Measurements from ENCODE around the gene PACS2.

Gene PACS2

DNA sequence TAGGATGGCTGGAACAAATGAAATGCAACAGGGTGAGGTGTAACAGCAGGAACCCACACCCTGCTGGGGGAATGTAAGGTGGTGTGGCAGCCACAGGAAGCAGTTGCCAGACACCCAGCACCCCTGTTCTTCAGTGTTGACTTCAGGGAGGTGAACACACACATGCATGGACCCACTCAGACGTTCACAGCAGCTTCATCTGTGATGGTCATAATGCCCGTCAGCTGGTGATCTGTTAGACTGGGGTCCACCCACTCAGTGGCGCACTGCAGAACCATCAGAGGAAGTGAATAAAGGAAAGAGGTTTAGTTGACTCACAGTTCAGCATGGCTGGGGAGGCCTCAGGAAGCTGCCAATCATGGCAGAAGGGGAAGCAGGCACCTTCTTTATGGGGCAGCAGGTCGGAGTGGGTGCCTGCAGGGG lies 61.1 kb downstream of the PACS2 start:
- DNase-seq, result no peak

DNA sequence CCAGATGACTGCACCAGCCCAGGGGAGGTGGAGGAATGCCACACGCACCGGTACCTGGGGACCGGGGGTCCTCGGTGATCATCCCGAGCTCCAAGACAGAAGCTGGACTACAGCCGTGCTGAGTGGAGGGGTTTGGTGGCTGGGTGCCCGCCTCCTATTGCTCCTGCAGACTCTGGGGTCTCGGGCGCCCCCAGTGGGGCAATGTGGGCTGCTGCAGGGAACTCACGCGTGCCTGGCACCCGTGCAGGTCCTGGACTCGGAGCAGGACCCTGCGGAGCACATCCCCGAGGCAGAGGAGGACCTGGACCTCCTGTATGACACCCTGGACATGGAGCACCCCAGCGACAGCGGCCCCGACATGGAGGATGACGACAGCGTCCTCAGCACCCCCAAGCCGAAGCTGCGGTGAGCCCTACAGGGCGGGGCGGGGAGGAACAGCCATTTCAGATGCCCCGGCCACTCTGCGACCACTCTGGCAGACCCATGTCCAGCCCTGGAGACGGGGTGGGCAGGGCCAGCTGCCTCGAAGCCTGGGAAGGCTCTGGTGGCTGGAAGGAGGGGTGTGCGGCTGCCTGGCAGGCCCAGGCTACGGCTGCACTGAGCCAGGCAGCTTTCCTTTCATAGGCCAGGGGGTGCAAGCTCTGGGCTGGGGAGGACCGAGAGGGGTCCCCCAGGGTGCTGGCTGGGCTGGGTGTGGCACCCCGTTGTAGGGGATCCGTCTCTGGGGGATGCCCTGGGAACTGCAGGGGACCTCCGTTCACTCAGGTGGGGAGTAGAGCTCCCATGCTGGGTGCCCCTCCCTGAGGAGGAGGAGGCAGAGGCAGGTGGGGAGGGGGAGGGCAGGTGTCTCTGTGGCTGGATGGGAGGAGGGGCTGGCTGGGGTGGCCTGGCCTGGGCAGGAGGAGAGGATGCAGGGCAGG lies 62.2 kb downstream of the PACS2 start:
- no peak for DNase-seq

DNA sequence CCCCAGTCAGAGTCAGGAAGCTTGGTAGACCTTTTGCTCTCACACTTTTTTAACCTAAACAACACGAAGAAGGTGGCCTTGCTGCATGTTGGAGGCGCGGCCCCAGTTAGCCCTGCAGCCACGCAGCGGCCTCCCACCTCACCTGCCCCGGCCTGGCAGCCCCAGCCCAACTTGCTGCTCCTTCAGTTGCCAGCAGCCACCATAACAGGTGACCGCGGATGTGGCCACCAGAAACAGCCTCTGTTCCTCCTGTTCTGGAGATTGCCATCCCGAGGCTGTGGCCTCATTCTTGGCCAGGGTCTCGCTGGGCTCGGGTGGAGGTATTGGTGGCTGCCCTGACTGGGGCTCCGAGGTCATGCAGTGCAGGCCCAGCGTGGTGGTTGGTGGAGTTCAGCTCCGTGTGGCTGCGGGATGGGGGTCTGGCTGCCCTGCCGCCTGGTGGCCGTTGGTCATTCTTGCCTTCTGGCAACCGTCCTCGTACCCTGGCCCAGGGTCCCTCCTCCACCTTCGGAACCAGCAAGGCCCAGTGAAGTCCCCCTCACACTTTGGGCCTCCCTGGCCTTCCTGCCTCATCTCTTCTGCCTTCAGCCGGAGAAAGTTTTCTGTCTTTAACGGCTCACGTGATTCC lies 63.1 kb downstream of the PACS2 start:
- no peak for DNase-seq

DNA sequence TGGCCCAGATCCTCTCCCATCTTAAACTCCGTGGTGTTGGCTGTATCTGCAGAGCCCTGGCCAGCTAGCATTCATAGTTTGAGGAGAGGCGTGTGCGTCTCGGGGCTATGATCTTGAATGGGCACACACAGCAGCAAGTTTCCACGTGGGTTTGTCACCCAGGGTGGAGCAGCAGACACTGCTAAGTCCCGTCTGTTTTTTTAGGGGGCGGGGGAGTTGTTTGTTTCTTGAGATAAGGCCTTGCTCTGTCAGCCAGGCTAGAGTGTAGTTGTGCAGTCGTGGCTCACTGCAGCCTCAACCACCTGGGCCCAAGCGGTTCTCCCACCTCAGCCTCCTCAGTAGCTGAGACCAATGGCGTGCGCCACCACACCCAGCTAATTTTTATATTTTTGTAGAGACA lies 63.7 kb downstream of the PACS2 start:
- no peak for DNase-seq

DNA sequence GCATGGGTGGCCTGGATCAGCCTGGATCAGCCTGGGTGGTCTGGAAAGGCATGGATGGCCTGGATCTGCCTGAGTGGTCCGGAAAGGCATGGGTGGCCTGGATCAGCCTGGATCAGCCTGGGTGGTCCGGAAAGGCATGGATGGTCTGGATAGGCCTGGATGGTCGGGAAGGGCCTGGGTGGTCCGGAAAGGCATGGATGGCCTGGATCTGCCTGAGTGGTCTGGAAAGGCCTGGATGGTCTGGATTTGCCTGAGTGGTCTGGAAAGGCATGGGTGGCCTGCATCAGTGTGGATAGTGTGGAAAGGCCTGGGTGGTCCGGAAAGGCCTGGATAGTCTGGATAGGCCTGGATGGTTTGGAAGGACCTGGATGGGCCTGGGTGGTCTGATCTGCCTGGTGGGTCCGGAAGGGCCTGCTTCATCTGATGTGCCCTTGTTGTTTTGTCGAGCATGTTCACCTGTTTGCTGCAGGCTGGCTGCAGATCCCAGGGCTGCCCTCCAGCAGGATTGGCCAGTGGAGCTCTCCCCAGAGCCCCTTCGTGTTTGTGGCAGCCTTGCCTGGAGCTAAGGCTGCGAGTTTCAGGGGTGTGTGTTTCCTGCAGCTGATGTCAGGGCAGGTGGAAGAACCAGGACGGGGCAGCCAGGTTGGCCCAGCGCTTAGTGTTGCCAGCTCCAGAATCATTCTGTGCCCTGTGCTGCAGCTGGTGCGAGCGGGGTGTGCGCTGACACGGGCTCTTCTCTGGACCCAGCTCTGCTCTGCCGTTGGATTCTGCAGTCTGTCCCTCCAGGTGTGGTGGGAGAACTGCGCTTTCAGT lies 64.5 kb downstream of the PACS2 start:
- DNase-seq, result no peak

DNA sequence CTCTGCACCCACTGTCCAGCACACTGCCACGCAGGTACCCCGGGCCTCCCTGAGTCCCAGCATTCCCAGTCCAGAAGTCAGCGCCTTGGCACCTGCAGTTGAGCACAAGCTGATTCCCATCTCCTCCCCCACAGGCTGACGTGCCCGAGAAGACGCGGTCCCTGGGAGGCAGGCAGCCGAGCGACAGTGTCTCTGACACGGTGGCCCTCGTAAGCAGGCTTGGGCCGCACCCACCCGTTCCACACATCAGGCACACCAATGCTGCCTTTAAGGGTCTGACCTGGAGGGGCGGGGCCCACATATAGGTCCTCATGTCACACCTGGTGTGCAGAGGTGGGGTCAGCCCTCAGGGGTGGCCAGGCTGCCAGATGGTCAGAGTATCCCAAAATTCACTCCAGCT lies 65.4 kb downstream of the PACS2 start:
- DNase-seq, result no peak

DNA sequence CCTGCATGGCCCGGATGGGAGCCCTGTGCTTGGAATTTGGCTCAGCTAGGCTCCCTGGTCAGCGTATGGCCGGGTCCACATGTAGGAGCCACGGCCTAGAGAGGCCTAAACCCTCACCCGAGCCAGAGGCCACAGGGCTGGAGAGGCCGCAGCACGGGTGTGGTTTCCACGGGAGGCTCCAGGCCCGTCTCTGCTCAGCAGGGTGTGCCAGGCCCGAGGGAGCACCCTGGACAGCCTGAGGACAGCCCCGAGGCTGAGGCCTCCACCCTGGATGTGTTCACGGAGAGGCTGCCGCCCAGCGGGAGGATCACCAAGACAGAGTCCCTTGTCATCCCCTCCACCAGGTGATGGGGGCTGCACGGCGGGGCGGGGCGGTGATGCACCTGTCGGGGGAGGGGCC lies 66.2 kb downstream of the PACS2 start:
- no peak for DNase-seq

DNA sequence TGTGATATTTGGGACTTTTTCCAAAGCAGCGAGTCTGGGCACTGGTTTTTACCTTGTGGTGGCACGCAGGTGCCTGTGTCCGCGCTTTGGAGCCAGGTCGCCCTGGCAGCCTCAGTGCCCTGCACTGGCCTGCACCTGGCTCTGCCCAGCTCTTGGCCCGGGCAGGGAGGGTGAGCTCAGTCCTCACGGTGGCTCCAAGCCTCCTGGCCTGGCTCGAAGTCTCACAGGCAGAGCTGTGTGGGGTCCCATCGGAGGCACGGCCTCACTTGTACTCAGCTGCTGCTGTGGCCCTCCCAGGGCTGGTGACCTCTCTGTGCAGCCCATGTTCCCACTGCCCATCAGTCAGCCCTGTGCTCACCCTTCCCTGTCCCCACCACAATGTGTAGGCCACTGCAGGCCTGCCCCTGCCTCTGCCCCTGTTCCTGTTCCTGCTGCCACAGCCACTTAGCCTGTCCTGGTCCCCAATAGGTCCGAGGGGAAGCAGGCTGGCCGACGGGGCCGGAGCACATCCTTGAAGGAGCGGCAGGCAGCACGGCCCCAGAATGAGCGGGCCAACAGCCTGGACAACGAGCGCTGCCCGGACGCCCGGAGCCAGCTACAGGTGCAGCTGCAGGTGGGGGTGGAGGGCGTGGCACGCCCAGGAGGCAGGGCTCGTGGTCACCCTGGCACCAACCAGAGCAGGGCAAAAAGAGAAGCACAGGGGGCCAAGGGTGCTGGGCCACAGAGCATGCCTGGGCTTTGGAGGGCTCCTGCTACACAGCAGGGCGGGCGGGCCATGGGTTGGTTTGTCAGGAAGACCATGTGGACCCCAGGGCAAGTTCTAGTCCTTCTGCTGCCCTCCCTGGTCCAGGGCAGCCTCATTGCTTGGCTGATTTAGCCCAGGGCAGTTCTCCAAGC lies 67.1 kb downstream of the PACS2 start:
- no peak for DNase-seq

DNA sequence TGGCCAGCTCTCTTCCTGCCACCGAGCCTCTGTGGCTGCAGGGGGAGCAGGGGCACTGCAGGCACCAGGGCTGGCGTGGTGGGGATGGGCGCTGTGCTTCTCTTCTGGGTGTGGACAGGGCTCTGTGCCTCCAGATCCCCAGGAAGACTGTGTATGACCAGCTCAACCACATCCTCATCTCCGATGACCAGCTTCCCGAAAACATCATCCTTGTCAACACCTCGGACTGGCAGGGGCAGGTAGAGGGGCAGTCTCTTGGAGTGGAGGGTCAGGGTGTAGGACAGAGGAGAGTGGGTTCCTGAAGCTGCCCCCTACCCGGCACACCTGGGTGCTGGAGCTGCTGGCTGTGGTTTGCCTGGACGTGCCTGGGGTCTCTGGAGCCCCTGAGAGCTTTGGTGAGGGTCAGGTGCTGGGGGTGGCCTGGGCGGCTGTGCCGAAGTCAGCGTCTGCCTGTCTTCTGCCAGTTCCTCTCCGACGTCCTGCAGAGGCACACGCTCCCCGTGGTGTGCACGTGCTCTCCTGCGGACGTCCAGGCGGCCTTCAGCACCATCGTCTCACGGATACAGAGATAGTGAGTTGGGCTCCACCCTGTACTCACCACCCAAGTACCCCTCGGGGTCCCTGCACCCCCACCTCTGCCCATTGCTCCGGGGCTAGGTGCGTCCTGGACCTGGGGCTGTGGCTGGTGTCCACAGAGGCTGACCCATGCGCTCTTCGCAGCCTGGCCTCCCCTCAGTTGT lies 68.0 kb downstream of the PACS2 start:
- DNase-seq, result no peak

DNA sequence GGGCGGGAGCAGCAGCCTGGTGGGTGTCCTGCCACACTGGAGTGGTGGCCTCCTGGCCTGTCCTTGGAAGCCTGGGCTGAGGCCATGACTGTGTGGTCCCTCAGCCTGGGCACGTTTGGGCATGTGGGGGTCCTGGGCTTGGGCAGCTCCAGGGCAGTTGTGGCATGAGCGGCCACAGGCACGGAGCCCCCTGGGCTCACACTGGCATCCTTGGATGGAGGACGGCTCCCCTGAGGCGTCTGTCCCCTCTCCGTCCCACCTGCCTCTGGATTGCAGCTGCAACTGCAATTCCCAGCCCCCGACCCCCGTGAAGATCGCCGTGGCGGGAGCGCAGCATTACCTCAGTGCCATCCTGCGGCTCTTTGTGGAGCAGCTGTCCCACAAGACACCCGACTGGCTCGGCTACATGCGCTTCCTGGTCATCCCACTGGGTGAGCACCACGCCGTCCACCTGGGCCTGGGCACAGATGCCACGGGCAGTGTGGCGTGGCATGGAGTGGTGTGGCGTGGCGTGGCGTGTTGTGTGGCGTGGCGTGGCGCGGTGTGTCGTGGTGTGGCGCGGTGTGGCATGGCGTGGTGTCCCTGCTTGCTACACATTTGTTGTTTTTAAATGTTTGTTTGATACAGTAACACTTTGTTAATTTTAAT lies 68.7 kb downstream of the PACS2 start:
- DNase-seq, result no peak

DNA sequence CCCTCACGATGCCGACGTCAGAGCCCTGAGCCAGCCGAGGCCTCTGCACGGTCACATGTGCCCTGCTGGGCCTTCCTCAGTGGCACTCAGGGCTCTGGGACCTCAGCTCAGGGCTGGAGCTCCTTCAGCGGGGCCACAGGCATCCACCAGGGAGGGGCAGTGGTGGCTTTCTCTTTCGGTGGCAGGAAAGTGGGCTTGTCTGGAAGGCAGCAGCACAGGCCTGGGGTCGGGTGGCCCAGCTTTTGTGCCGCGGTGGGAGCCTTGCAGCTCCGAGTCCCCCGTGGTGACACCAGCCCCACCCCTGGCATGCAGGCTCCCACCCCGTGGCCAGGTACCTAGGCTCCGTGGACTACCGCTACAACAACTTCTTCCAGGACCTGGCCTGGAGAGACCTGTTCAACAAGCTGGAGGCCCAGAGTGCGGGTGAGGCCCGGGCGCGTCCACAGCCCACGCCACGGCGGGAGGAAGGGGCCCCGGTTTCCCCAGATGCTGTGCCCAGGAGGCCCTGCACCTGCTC lies 69.6 kb downstream of the PACS2 start:
- no peak for DNase-seq

DNA sequence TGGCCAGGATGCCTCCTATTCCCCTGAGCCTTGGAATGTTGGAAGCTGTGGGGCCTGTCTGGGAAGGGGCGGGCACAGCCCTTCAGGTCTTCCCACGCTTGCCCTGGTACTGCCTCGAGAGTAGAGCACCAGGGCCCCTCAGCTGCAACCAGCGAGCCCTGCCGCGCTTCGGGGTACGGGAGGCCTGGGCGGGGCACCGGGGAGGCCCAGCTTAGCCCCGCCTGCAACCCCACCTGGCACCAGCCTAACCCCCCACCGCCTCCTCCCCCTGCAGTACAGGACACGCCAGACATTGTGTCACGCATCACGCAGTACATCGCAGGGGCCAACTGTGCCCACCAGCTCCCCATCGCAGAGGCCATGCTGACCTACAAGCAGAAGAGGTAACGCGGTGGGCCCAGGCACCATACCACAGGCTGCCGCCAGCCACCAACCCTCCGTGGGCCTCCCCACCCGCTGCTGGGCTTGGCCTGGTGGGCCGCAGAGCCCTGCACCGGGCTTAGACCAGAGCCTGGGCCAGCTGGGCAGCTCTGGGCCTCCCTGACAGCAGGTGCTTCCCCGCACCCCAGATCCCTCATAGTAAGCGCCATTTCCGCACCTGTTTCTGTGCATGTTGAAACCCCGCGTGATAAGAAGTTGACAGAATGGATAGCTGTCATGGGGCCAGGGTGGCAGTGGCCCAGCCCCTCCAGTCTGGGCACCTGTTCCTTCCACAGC lies 70.2 kb downstream of the PACS2 start:
- no peak for DNase-seq

DNA sequence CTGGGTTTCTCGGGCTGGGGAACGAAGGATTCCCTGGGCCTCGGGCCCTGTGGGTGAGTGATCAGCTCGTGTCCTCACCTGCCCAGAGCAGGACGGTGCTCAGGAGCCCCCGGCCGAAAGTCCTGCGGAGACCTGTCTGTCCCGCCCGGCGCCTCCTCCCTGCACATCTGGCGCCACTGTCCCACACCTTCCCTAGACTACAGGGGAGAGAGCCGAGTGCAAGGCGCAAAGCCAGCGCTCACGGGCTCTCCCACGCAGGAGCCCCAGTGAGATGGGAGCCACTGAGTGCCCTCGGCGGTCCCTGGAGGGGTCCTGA lies 70.7 kb downstream of the PACS2 start:
- DNase-seq, result no peak

DNA sequence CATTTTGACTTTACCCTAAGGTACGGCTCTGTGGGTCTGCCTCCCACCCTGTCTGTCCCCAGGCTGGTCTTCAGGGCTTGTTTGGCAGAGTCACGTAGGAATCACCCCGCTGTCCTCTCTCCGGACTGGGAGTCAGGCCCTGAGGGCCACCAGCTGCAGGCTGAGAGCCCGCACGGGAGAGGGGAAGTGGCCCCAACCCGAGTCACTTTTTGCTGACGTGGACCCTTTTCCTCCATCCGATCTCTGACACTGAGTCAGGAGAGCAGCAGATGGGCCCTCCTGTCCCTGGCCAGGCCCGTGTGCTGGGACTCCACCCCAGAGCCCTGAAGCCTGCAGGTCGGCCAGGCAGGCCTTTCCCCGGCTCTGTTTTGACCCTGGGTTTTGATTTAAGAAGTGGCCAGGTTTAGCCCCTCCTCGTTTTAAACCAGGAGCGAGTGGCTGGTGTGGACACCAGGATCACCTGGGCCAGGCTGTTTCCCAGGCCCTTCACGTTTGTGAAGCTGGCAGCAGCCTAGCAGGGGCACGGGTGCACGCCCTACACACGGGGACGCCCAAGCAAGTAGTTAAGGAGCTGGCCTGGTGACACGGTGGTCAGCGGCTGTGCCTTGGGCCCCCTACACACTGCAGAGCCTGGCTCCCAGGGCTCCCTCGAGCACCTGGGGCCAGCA lies 71.3 kb downstream of the PACS2 start:
- no peak for DNase-seq

DNA sequence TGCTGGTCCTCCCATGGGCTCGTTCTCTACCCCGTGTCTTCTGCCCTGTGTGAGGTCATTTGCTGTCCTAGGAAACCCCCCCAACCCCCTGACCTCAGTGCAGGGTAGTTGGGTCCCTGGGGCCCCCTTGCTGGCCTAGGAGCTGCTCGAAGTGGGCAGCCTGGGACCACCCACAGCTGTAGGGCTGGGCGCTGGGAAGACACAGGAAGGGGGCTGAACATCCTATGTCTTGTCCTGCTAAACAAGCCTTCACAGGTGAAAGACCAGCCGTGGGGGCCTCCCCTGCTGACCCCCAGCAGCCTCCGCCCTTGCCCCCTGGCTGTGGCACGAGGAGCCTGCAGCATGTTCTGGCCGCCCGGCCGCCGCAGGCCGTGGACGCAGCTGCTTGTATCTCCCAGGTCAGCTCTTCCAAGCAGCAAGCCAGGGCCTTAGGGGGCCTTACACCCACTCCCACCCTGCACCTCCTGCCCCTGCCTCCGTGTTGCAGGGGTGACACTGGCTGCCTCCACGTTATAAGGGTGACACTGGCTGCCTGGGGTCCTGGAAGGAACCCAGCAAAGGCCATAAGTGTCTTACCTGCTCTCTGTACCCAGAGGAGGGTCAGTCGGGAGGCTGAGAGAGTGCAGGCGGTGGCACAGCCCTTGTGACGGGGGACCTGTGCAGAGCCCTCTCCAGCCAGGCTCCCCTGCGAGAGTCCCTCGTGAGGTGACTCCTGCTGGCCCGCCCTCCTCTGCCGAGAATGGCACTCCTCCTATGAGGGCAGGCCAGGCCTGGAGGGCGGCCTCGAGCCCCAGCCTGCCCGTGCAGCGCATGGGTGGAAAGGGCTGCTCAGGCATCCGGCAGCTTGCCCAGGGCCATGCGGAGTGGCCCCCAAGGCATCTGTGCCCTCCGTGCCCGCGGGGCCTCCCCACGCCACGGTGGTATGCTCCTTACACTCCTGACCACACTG lies 72.3 kb downstream of the PACS2 start:
- DNase-seq, result no peak

DNA sequence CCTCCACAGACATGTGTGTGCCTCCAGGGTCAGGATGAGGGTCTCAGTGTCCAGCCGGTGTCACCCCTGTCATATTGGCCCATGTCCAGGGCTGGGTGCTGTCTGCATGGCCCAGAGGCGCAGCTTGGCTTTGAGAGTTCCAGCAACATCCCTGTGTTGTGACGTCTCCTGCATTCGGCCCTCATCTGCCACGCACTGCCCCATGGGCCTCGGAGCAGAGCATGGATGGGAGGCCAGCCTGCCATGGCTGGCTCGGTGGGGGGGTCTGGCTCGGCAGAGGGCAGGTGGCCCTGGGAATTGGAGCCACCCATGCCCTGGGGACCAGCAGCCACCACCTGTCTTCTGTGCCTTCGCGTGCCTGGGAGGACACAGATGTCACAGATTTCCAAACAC lies 73.0 kb downstream of the PACS2 start:
- no peak for DNase-seq

DNA sequence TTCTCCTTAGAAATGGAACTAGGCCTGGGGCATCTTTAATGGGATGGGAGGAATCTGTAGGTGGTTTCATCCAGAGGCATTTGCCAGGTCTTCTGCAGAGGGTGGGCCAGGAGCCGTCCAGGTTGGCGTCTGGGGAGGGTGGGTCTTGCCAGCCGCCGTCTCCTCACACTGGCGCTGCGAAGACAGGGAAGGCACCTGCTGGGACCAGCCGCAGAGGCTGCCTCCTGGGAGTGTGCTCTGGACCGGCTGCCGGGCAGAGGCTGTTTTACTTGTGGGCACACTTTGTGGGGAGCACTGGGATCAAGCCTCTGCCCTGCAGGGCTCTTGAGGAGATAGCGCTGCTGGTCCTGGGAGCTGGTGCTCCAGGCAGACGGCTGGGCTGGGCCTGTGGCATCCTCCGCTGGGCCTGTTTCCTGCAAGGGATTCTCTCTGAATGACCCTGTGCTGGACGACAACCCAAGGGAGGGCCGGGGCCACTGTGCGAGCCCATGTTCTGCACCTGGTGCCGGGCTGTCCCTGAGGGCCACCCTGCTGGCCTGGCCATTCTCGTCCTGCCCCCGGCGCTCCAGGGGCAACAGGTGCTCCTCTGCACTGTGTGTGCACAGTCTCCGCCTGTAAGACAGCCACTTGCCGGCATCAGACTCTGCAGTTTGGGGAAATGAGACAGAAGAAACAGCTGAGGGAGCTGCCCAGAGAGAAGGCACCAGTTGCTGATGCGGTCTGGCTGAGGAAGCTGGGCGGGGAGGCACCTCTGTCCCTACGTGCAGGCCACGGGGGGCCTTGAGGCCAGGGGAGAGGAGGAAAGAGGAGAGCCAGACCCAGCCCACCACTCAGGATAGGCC lies 73.8 kb downstream of the PACS2 start:
- DNase-seq, result no peak

DNA sequence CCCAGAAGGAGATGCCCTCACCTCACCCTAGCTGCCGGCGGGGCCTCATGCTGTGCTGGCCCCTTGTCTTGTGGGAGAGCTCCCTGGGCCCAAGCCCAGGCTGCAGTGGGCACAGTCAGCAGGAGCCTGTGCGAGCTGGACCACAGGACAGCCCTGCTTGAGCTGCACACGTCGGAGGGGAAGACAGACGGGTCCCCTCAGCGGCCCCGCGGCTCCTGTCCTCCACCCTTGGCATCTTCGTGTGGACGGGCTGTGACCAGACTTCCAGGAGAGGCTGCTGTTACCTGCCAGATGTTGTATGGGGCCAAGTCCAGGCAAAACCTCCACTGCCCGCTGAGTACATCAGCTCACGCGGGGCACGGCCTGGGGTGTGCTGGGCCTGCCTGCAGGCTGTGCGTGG lies 74.4 kb downstream of the PACS2 start:
- DNase-seq, result no peak

Measured in activated CD8-positive, alpha-beta memory T cell treated with anti-CD3 and anti-CD28 coated beads, Interleukin-2, amount 50 U/mL, for 4 hours (primary cell).